ENCODE data around the gene CNTN2. TPM values are rescaled to one million over a fixed set of nuclear protein-coding genes. Genes with fewer than 3 reads are reported as not detected.

CNTN2 gene
- polyA plus RNA-seq, 1 donor from 2014 or later, result 3.2 TPM

DNA sequence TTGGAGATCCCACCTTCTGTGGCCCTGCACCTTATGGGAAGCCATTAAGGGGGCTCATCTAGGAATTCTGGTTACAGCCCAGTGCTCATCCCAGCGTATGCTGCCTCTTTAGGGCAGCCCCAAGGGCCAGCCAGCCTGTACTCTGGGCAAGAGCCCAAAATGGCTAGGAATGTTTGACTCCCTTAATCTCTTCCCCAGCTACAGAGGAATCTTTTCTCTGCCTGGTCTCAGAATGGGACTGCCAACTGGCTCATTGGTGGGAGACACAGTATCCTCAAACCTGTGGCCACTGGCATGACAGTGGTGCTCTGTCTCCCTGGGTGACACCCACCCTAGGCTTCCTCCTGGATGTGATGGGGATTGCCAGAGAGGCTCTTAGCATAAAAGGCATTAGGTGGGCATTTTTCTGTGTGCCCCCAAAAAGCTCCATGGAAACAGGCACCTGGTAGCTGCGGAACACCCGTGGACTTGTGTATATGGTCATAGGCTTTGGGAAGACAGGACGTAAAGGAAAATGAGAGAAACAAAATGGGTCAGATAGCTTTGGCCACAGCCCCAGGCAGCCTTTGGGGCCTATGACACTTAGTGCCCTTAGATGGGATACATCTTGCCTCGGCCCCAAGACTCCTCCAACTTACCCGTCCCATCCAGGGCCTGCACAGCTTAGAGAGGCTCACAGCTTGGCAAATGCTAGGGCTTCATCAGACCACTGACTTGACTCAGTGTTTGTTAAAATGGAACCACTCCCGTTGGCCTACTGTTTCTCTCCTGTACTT is 34.3 kb downstream of the CNTN2 start:
- no peak overlapping the region for H3K27ac ChIP-seq (ENCODE audit: low read length)
- no peaks in the 10 kb centered on the region for H3K79me2 ChIP-seq (replicated peaks; ENCODE audit: insufficient read depth, low read length)
- no peak overlapping the region for H2AFZ ChIP-seq (ENCODE audit: low read depth, low read length)
- H3K9me3 ChIP-seq (ENCODE audit: low read length), result no peaks in the 10 kb centered on the region
- TF ChIP-seq MXI1 (conservative IDR thresholded peaks at IDR 0.05; ENCODE audit: poor library complexity, severe bottlenecking) (no peak), TAF1 (IDR thresholded peaks at IDR 0.05; ENCODE audit: low read depth) (no peak), EZH2 (IDR thresholded peaks at IDR 0.05; ENCODE audit: borderline replicate concordance, insufficient read depth, low read length, poor library complexity, severe bottlenecking) (no peak), SMC3 (conservative IDR thresholded peaks at IDR 0.05; ENCODE audit: poor library complexity) (no peak), POLR2AphosphoS5 (IDR thresholded peaks at IDR 0.05) (no peak), RAD21 (conservative IDR thresholded peaks at IDR 0.05) (no peak), EP300 (conservative IDR thresholded peaks at IDR 0.05; ENCODE audit: poor library complexity, severe bottlenecking) (no peak)
- TF ChIP-seq, protein P1, sequence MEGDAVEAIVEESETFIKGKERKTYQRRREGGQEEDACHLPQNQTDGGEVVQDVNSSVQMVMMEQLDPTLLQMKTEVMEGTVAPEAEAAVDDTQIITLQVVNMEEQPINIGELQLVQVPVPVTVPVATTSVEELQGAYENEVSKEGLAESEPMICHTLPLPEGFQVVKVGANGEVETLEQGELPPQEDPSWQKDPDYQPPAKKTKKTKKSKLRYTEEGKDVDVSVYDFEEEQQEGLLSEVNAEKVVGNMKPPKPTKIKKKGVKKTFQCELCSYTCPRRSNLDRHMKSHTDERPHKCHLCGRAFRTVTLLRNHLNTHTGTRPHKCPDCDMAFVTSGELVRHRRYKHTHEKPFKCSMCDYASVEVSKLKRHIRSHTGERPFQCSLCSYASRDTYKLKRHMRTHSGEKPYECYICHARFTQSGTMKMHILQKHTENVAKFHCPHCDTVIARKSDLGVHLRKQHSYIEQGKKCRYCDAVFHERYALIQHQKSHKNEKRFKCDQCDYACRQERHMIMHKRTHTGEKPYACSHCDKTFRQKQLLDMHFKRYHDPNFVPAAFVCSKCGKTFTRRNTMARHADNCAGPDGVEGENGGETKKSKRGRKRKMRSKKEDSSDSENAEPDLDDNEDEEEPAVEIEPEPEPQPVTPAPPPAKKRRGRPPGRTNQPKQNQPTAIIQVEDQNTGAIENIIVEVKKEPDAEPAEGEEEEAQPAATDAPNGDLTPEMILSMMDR (IDR thresholded peaks at IDR 0.05; ENCODE audit: poor library complexity, severe bottlenecking), result no peak
- TF ChIP-seq, protein P2, sequence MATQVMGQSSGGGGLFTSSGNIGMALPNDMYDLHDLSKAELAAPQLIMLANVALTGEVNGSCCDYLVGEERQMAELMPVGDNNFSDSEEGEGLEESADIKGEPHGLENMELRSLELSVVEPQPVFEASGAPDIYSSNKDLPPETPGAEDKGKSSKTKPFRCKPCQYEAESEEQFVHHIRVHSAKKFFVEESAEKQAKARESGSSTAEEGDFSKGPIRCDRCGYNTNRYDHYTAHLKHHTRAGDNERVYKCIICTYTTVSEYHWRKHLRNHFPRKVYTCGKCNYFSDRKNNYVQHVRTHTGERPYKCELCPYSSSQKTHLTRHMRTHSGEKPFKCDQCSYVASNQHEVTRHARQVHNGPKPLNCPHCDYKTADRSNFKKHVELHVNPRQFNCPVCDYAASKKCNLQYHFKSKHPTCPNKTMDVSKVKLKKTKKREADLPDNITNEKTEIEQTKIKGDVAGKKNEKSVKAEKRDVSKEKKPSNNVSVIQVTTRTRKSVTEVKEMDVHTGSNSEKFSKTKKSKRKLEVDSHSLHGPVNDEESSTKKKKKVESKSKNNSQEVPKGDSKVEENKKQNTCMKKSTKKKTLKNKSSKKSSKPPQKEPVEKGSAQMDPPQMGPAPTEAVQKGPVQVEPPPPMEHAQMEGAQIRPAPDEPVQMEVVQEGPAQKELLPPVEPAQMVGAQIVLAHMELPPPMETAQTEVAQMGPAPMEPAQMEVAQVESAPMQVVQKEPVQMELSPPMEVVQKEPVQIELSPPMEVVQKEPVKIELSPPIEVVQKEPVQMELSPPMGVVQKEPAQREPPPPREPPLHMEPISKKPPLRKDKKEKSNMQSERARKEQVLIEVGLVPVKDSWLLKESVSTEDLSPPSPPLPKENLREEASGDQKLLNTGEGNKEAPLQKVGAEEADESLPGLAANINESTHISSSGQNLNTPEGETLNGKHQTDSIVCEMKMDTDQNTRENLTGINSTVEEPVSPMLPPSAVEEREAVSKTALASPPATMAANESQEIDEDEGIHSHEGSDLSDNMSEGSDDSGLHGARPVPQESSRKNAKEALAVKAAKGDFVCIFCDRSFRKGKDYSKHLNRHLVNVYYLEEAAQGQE (IDR thresholded peaks at IDR 0.05; ENCODE audit: borderline replicate concordance), result no peak
- no peaks in the 10 kb centered on the region for H3F3A ChIP-seq (ENCODE audit: insufficient read depth, low read length, poor library complexity, severe bottlenecking)
- H3K4me2 ChIP-seq (ENCODE audit: low read length), result no peak overlapping the region
- H3K9ac ChIP-seq (ENCODE audit: low read length), result no peak overlapping the region
- no peaks in the 10 kb centered on the region for H3K27me3 ChIP-seq (ENCODE audit: insufficient read depth, low read depth, low read length)
- H3K4me3 ChIP-seq (ENCODE audit: low read length), result no peak overlapping the region
- H4K20me1 ChIP-seq (ENCODE audit: insufficient read depth), result no peaks in the 10 kb centered on the region
- H3K36me3 ChIP-seq (ENCODE audit: insufficient read depth, low read length), result no peaks in the 10 kb centered on the region
- no peaks in the 10 kb centered on the region for H3K9me2 ChIP-seq (ENCODE audit: insufficient read depth, low read length)

DNA sequence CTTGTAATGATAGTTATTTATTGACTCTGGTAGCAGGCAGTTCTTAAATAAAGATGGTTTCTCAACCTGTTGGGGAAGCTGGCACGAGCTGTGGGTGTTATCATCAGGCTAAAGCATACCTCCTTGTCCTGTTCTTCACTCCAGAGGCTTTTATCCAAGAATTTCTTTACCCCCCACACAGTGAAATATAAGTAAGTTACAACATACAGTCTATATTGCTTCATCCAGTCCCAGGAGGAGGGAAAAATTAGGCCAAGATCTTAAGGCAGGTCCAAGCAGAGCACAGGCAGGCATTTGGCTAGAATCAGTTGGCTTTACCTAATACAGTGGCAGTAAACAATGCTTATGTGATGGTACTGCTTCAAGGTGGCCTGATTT is 34.9 kb downstream of the CNTN2 start:
- TF ChIP-seq SMC3 (conservative IDR thresholded peaks at IDR 0.05; ENCODE audit: poor library complexity), result no peak
- no peak for TF ChIP-seq EZH2 (IDR thresholded peaks at IDR 0.05; ENCODE audit: borderline replicate concordance, insufficient read depth, low read length, poor library complexity, severe bottlenecking)
- TF ChIP-seq EP300 (conservative IDR thresholded peaks at IDR 0.05; ENCODE audit: poor library complexity, severe bottlenecking), result no peak
- TF ChIP-seq, protein P1 (IDR thresholded peaks at IDR 0.05; ENCODE audit: poor library complexity, severe bottlenecking), result no peak
- H2AFZ ChIP-seq (ENCODE audit: low read depth, low read length), result no peak overlapping the region
- no peak overlapping the region for H3K4me3 ChIP-seq (ENCODE audit: low read length)
- H3K4me2 ChIP-seq (ENCODE audit: low read length), result no peak overlapping the region
- no peaks in the 10 kb centered on the region for H3K79me2 ChIP-seq (replicated peaks; ENCODE audit: insufficient read depth, low read length)
- no peaks in the 10 kb centered on the region for H3K9me2 ChIP-seq (ENCODE audit: insufficient read depth, low read length)
- no peaks in the 10 kb centered on the region for H3K27me3 ChIP-seq (ENCODE audit: insufficient read depth, low read depth, low read length)
- H3K27ac ChIP-seq (ENCODE audit: low read length), result no peak overlapping the region
- no peak overlapping the region for H3K9ac ChIP-seq (ENCODE audit: low read length)
- no peaks in the 10 kb centered on the region for H4K20me1 ChIP-seq (ENCODE audit: insufficient read depth)
- no peaks in the 10 kb centered on the region for H3F3A ChIP-seq (ENCODE audit: insufficient read depth, low read length, poor library complexity, severe bottlenecking)
- H3K36me3 ChIP-seq (ENCODE audit: insufficient read depth, low read length), result no peaks in the 10 kb centered on the region
- no peaks in the 10 kb centered on the region for H3K9me3 ChIP-seq (ENCODE audit: low read length)

Measured in neural cell (in vitro differentiated cells).